ENCODE results near the gene NLGN4Y.

GRCh38 chrY:14618513-14618912 lies 94.2 kb downstream of the NLGN4Y start:
- TF ChIP-seq CTCF (IDR thresholded peaks at IDR 0.05) = no peak
- no peak for TF ChIP-seq ETV6 (CRISPR knock-in tag; IDR thresholded peaks at IDR 0.05)
- TF ChIP-seq NFE2L1 (CRISPR knock-in tag; IDR thresholded peaks at IDR 0.05) = no peak
- no peak for TF ChIP-seq MXD4 (CRISPR knock-in tag; IDR thresholded peaks at IDR 0.05; ENCODE audit: borderline replicate concordance)
- no peak for TF ChIP-seq PREB (CRISPR knock-in tag; IDR thresholded peaks at IDR 0.05; ENCODE audit: borderline replicate concordance)
- TF ChIP-seq SMAD4 (CRISPR knock-in tag; IDR thresholded peaks at IDR 0.05) = no peak
- TF ChIP-seq E2F4 (CRISPR knock-in tag; IDR thresholded peaks at IDR 0.05; ENCODE audit: borderline replicate concordance, low read depth) = no peak
- no peak for TF ChIP-seq JUN (CRISPR knock-in tag; IDR thresholded peaks at IDR 0.05)
- no peak for TF ChIP-seq HMGXB4 (CRISPR knock-in tag; IDR thresholded peaks at IDR 0.05)
- no peak for TF ChIP-seq ZNF138 (CRISPR knock-in tag; conservative IDR thresholded peaks at IDR 0.05)
- no peak for TF ChIP-seq GTF2I (CRISPR knock-in tag; conservative IDR thresholded peaks at IDR 0.05)
- TF ChIP-seq PRRX2 (CRISPR knock-in tag; IDR thresholded peaks at IDR 0.05) = no peak
- no peak for TF ChIP-seq ATF3 (CRISPR knock-in tag; conservative IDR thresholded peaks at IDR 0.05)
